GM12891 (cell line): Measurements from ENCODE around the gene HOXD1.
A peak's percentile ranks its signal among the peaks of the same experiment; 100 is the strongest.

ENCODE experiments used
- DNase-seq: peaks from one replicate; pipeline ENCODE4 v3.0.0; 2011; ENCODE audit warnings: low spot score; ENCODE audit not compliant: insufficient read length
- FAIRE-seq: peaks from 2 replicates; lab custom pipeline; 2011; peaks lifted over from hg19 to GRCh38; lab: Jason Lieb, UNC
- PAX5 ChIP-seq: IDR thresholded peaks from 2 replicates; pipeline ENCODE4 v1.6.1; 2011; ENCODE audit warnings: low read length, moderate library complexity, mild to moderate bottlenecking; ENCODE audit not compliant: insufficient read depth, severe bottlenecking
- POLR2A ChIP-seq: IDR thresholded peaks from 2 replicates; pipeline ENCODE4 v1.6.1; 2011; ENCODE audit warnings: low read depth, low read length, control low read depth
- POLR2AphosphoS5 ChIP-seq: IDR thresholded peaks from 2 replicates; pipeline ENCODE4 v1.6.1; 2011; ENCODE audit warnings: low read depth, low read length, control low read depth
- POU2F2 ChIP-seq: IDR thresholded peaks from 2 replicates; pipeline ENCODE4 v1.6.1; 2011; ENCODE audit warnings: low read depth, mild to moderate bottlenecking, control low read depth, low read length, moderate library complexity
- SPI1 ChIP-seq: IDR thresholded peaks from 2 replicates; pipeline ENCODE4 v1.6.1; 2011; ENCODE audit warnings: low read depth, low read length, control low read depth
- TAF1 ChIP-seq: IDR thresholded peaks from 2 replicates; pipeline ENCODE4 v1.6.1; 2011; ENCODE audit warnings: low read depth, low read length, control low read depth

The HOXD1 gene

DNA sequence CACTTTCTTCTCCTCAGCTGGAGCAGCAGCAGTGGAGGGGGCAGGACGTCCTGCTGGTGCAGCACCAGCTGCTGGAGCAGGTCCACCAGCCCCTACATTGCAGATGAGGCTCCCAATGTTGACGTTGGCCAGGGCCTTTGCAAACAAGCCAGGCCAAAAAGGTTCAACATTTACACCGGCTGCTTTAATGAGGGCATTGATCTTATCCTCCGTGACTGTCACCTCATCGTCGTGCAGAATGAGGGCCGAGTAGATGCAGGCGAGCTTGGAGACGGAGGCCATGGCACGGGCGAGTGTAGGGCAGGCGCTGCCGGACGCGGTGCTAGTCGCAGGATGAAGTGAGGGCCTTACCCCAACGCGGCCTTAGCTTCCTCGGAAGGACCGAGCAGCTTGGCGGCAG is 12.5 kb downstream of the HOXD1 start:
- TF ChIP-seq POLR2A (no peak), POLR2AphosphoS5 (no peak), TAF1 (no peak), PAX5 (no peak), SPI1 (no peak), POU2F2 (no peak)
- DNase-seq: no peak
- peak; percentile 16 for FAIRE-seq

- TF ChIP-seq SPI1 (no peak), POU2F2 (no peak)
- DNase-seq (no peak), FAIRE-seq (no peak)
Measured at GRCh38 chr2:176202491-176202890, 14.0 kb downstream of the HOXD1 start.

GRCh38 chr2:176205126-176205525 is 16.7 kb downstream of the HOXD1 start:
- no peak for FAIRE-seq
- DNase-seq: no peak
- TF ChIP-seq SPI1: no peak
- no peak for TF ChIP-seq POLR2AphosphoS5
- no peak for TF ChIP-seq POU2F2
- TF ChIP-seq TAF1: no peak
- TF ChIP-seq POLR2A: no peak
- TF ChIP-seq PAX5: no peak

DNA sequence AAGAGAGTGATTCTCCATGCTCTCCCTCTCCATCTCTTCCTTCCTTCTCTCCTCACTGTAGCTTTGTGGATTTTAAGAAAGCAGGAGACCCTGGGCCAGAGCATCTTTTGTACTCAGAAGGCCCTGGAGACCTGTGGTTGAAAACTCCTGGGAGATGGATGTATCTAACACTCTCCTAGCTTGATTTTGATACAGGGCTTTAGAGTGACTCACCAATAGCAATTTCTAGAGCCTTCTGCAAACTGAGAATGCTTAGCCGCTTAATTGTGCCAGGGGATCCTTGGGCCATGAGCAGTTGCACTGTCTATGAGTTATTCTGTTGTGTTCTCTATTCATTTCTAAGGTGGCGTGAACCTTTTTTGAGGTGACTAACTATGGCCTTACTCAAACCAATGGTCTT is 17.7 kb downstream of the HOXD1 start:
- FAIRE-seq (no peak), DNase-seq (no peak)
- TF ChIP-seq POLR2AphosphoS5 (no peak), POU2F2 (no peak), POLR2A (no peak), TAF1 (no peak), PAX5 (no peak), SPI1 (no peak)

DNA sequence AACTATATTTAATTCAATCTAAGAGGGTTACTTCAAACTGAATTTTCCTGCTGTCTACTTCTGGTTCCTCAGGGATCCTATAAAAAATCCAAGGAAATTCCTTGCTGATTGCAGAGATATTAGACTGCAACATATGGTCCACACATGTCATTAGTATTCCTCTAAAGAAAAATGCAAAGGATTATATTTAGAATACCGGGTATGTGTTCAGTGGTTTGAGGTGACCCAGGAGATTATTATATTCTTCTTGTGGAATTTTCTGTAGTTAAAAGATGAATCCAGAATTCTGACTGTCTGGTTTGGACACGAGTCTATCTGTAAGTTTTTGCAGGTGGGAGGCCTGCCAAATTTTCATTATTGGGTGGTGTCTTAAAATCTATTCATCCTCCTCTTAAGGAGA is 18.2 kb downstream of the HOXD1 start:
- no peak for FAIRE-seq
- DNase-seq: no peak
- TF ChIP-seq SPI1 (no peak), POLR2AphosphoS5 (no peak), POLR2A (no peak), POU2F2 (no peak), PAX5 (no peak), TAF1 (no peak)

GRCh38 chr2:176211110-176211509 is 22.6 kb downstream of the HOXD1 start:
- no peak for TF ChIP-seq PAX5
- TF ChIP-seq POU2F2: no peak
- TF ChIP-seq SPI1: no peak
- no peak for TF ChIP-seq POLR2AphosphoS5
- TF ChIP-seq POLR2A: no peak
- no peak for TF ChIP-seq TAF1
- FAIRE-seq: no peak
- DNase-seq: no peak

DNA sequence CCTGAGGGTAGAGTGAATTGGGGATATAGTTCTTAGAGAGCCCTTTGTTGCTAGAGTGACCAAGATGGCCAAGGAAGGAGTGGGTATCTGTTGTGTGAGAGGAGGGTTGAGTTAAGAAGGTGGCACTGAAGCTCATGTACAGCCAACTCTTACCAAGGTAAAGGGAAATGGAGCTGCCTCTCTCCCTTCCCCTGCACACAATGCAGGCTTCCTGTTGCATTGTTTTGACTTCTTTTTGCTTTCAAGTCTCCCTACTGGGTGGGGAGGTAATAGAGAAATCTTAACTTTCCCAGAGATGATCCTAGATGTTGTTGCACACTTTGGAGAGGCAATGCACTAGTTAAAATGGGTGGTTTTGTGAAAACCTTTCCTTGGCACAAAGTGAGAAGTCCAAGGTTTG is 23.8 kb downstream of the HOXD1 start:
- DNase-seq (no peak), FAIRE-seq (no peak)
- no peak for TF ChIP-seq PAX5
- no peak for TF ChIP-seq POU2F2
- TF ChIP-seq SPI1: no peak
- TF ChIP-seq POLR2A: no peak
- no peak for TF ChIP-seq TAF1
- TF ChIP-seq POLR2AphosphoS5: no peak

GRCh38 chr2:176213406-176213805 is 24.9 kb downstream of the HOXD1 start:
- FAIRE-seq (no peak), DNase-seq (no peak)
- TF ChIP-seq POLR2AphosphoS5 (no peak), SPI1 (no peak), POU2F2 (no peak), POLR2A (no peak), PAX5 (no peak), TAF1 (no peak)

GRCh38 chr2:176227874-176228273 is 39.4 kb downstream of the HOXD1 start:
- no peak for DNase-seq
- no peak for TF ChIP-seq POLR2AphosphoS5
- no peak for TF ChIP-seq POU2F2
- no peak for TF ChIP-seq SPI1
- no peak for TF ChIP-seq PAX5
- no peak for TF ChIP-seq POLR2A
- TF ChIP-seq TAF1: no peak
- FAIRE-seq: no peak

GRCh38 chr2:176234156-176234555 is 45.7 kb downstream of the HOXD1 start:
- DNase-seq (no peak), FAIRE-seq (no peak)
- TF ChIP-seq SPI1 (no peak), PAX5 (no peak), POLR2AphosphoS5 (no peak), TAF1 (no peak), POLR2A (no peak), POU2F2 (no peak)

DNA sequence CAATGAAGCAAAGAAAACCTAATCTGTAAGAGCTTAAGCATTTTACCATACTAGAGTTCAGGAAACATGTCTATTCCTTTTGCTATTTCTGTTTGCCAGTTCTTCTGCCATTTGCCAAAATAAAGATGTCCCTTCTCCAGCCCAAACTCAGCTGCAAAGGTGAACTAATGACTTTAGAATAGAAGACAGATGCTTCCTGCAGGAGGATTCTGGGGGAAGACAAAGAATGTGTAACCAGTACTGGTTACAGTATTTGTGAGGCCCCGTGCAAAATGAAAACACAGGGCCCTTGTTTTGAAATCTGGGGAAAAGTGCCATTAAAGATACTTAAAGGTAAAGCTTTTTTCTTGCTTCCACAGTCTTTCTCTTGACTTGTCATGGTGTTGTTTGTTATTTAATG is 46.5 kb downstream of the HOXD1 start:
- FAIRE-seq: no peak
- TF ChIP-seq POU2F2 (no peak), TAF1 (no peak), POLR2AphosphoS5 (no peak), POLR2A (no peak), PAX5 (no peak), SPI1 (no peak)
- no peak for DNase-seq
